Calu3 (cell line): ENCODE results near the gene CRYBG1. TPM values are rescaled to one million over a fixed set of nuclear protein-coding genes. Genes with fewer than 3 reads are reported as not detected.

Experiments
- BruUV-seq: library from RNA; stranded (reverse); fragments of 400-500 nt; replicated peaks from 2 replicates; lab custom pipeline; 2021; lab: Mats Ljungman, UMichigan
- CTCF ChIA-PET: fragments of 300-600 bp; sonication (Branson Sonifier 250); formaldehyde crosslinking; loops from one replicate; lab custom pipeline; 2022; ENCODE audit warnings: antibody characterized with exemption; lab: Charles Lee
- DNase-seq: peaks from one replicate; pipeline ENCODE4 v3.0.0; 2022
- H3K27ac Mint-ChIP-seq: one replicate; pipeline ENCODE4 v1.8.0; 2022; ENCODE audit warnings: mixed read lengths; ENCODE audit not compliant: unreplicated experiment
- H3K27me3 Mint-ChIP-seq: one replicate; pipeline ENCODE4 v1.8.0; 2022; ENCODE audit warnings: mixed read lengths; ENCODE audit not compliant: unreplicated experiment
- H3K36me3 Mint-ChIP-seq: one replicate; pipeline ENCODE4 v1.8.0; 2022; ENCODE audit warnings: mild to moderate bottlenecking, moderate library complexity, mixed read lengths; ENCODE audit not compliant: insufficient read depth, unreplicated experiment
- H3K4me1 Mint-ChIP-seq: one replicate; pipeline ENCODE4 v1.8.0; 2022; ENCODE audit warnings: mild to moderate bottlenecking, low read depth, mixed read lengths; ENCODE audit not compliant: unreplicated experiment
- H3K4me3 Mint-ChIP-seq: one replicate; pipeline ENCODE4 v1.8.0; 2022; ENCODE audit warnings: mild to moderate bottlenecking, low read depth, moderate library complexity, mixed read lengths; ENCODE audit not compliant: unreplicated experiment
- H3K9me3 Mint-ChIP-seq: one replicate; pipeline ENCODE4 v1.8.0; 2022; ENCODE audit warnings: low read depth, mixed read lengths; ENCODE audit not compliant: unreplicated experiment
- CTCF ChIP-seq: fragments of 200-600 bp; IDR thresholded peaks from one replicate; pipeline ENCODE4 v1.8.0; 2022; ENCODE audit warnings: antibody characterized with exemption; ENCODE audit not compliant: unreplicated experiment
- intact Hi-C: fragments of 100-400 bp; cut with micrococcal nuclease; formaldehyde crosslinking; loops from one replicate; pipeline ENCODE4 v1.10.0; 2022; ENCODE audit not compliant: unreplicated experiment
- total RNA-seq: library from RNA; stranded (reverse); gene quantifications from 2 replicates; pipeline ENCODE4 v1.2.3, GENCODE V29; 2022

Gene CRYBG1
- total RNA-seq, 1 experiment from 2014 or later: 40.7 TPM

GRCh38 chr6:106618324-106618723 is 257.8 kb downstream of the CRYBG1 start:
- CTCF ChIA-PET: interaction anchor here (0.6 to 1.4 kb wide), 3 partner anchors 18 to 369 kb away, joined by 3 to 6 read pairs (median 4); no protein-coding TSS in a partner anchor
- intact Hi-C loops: no loop called here

GRCh38 chr6:106619223-106619622 is 258.7 kb downstream of the CRYBG1 start:
- CTCF ChIA-PET: interaction anchor here (0.7 kb wide), 1 partner anchor 292 kb away, joined by 5 read pairs; no protein-coding TSS in a partner anchor
- Mint-ChIP-seq H3K9me3 (no peaks in the 10 kb centered on the region), H3K36me3 (no peaks in the 10 kb centered on the region), H3K27ac (no peak overlapping the region), H3K4me1 (peaks cover 9% of the 10 kb centered on the region), H3K27me3 (no peaks in the 10 kb centered on the region), H3K4me3 (no peak overlapping the region)
- BruUV-seq: no TSS peak
- intact Hi-C loops: no loop called here
- no peak for TF ChIP-seq CTCF
- DNase-seq: no peak

More at GRCh38 chr6:106618324-106618723, 257.8 kb downstream of the CRYBG1 start:
- H3K4me3 Mint-ChIP-seq: no peak overlapping the region
- no peaks in the 10 kb centered on the region for H3K36me3 Mint-ChIP-seq
- no peak for TF ChIP-seq CTCF
- H3K27ac Mint-ChIP-seq: no peak overlapping the region
- H3K9me3 Mint-ChIP-seq: no peaks in the 10 kb centered on the region
- BruUV-seq: no TSS peak
- H3K4me1 Mint-ChIP-seq: peaks cover 9% of the 10 kb centered on the region
- no peaks in the 10 kb centered on the region for H3K27me3 Mint-ChIP-seq
- no peak for DNase-seq

- no peak for DNase-seq
- no peaks in the 10 kb centered on the region for H3K9me3 Mint-ChIP-seq
- H3K4me1 Mint-ChIP-seq: peaks cover 9% of the 10 kb centered on the region
- no peak for TF ChIP-seq CTCF
- peaks cover 4% of the 10 kb centered on the region for H3K36me3 Mint-ChIP-seq
- H3K27me3 Mint-ChIP-seq: no peaks in the 10 kb centered on the region
- H3K27ac Mint-ChIP-seq: no peak overlapping the region
- H3K4me3 Mint-ChIP-seq: no peak overlapping the region
- intact Hi-C loops: no loop called here
- no TSS peak for BruUV-seq
- CTCF ChIA-PET: interaction anchor here (0.7 kb wide), 1 partner anchor 9 kb away, joined by 3 read pairs; no protein-coding TSS in a partner anchor
Observed at GRCh38 chr6:106620931-106621672, 260.6 kb downstream of the CRYBG1 start.

Other genes starting within 250 kb of the CRYBG1 start
- gene ATG5, start 35.0 kb upstream of the CRYBG1 start, total RNA-seq: 33.3 and 35.1 TPM in 2 replicates